Measurements from ENCODE around the gene ARID1B. TPM values are rescaled to one million over a fixed set of nuclear protein-coding genes. Genes with fewer than 3 reads are reported as not detected.

Gene ARID1B
- total RNA-seq, 2 donors from 2014 or later = 66.7 to 67.3 TPM

DNA sequence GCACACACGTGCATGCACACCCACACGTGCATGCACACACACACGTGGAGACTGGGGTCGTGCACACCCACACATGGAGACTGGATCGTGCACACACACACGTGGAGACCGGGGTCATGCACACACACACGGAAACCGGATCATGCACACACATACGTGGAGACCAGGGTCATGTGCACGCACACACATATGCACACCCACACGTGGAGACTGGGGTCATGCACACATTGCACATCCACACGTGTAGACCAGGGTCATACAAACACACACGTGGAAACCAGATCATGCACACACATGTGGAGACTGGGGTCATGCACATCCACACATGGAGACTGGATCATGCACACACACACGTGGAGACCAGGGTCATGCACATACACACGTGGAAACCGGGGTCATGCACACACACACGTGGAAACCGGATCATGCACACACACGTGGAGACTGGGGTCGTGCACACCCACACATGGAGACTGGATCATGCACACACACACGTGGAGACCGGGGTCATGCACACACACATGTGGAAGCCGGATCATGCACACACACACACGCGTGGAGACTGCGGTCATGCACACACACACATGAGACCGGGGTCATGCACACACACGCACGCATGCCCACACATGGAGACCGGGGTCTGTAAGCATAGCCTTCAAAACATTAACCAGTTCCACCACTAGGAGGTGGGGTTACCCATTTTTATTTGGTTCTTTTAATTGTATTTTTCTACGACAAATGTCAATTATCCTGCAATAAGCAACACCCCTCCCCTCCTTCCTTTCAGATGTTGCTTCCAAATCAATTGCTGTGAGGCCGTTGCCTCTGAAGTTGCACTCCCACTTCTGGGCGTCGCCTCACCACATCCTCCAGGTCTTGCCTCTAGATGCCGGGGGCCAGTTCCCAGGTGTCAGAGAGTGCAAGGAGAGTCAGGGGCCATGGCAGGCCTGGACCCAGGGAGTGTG is 450.3 kb downstream of the ARID1B start:
- no peaks in the 10 kb centered on the region for H3K27me3 Mint-ChIP-seq
- H3K9me3 Mint-ChIP-seq = no peaks in the 10 kb centered on the region
- no peaks in the 10 kb centered on the region for H3K36me3 Mint-ChIP-seq (ENCODE audit: low read depth)
- no peak overlapping the region for H3K27ac Mint-ChIP-seq
- no peak overlapping the region for H3K4me3 Mint-ChIP-seq
- H3K4me1 Mint-ChIP-seq = peaks cover 24% of the 10 kb centered on the region
- ATAC-seq (replicated peaks) = no peak

DNA sequence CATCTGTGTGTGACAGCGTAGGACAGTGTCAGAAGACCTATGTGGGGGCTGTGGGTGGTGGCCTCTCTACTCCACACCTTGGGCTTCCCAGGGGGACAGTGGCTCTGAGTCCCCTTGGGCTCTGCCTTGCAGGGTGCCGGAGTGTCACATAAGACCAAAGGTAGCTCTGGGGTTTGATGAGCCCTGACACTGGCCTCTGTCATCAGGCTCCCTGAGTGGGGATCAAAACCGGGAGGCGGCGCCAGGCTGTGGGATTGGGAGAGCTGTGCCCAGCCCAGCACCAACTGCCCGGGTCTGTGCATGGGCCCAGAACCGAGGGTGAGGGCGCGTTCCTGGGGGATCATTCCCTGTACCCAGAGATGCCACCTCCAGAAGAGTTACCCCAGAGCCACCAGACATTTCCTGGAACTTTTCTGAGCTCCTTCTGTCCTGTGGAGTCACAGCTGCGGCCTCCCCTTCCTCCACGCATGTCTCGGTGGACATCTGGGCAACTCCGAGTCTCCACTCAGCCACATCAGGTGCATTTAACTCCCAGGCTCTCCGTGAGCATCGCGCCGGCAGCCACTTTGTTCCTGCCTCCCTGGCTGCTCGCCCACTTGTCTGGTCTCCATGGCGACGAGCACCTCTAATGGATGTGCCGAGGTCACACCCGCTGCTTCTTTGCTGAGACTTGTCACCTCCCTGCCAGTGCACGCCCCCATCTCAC is 451.4 kb downstream of the ARID1B start:
- H3K36me3 Mint-ChIP-seq (ENCODE audit: low read depth) = no peaks in the 10 kb centered on the region
- no peak overlapping the region for H3K4me3 Mint-ChIP-seq
- no peaks in the 10 kb centered on the region for H3K27me3 Mint-ChIP-seq
- no peak for ATAC-seq (replicated peaks)
- H3K4me1 Mint-ChIP-seq = peaks cover 16% of the 10 kb centered on the region
- H3K9me3 Mint-ChIP-seq = no peaks in the 10 kb centered on the region
- no peak overlapping the region for H3K27ac Mint-ChIP-seq

DNA sequence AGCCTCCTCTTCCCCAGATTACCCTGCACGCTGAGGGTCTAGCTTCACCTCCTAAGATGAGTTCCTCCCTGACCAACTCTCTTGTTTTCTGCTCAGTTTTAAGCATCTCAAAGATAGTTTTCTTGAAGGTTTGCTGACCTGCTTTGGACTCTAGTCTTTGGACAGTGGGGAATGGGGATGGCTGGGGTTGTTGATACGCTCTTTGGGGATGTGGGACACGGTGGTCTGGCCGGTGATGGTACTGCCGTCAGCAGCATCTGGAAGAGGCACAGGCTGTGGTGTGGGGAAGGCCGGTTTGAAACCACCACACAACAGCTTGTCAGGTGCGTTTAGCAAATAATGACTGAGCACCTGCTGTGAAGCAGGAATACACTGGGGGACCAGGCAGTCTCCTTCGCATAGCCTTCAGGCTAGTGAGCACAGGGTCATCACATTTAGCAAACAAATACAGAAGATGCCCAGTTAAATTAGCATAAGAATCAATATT is 452.0 kb downstream of the ARID1B start:
- no peak overlapping the region for H3K4me3 Mint-ChIP-seq
- H3K9me3 Mint-ChIP-seq = no peaks in the 10 kb centered on the region
- no peak overlapping the region for H3K27ac Mint-ChIP-seq
- no peaks in the 10 kb centered on the region for H3K36me3 Mint-ChIP-seq (ENCODE audit: low read depth)
- no peaks in the 10 kb centered on the region for H3K27me3 Mint-ChIP-seq
- peaks cover 12% of the 10 kb centered on the region for H3K4me1 Mint-ChIP-seq
- no peak for ATAC-seq (replicated peaks)

DNA sequence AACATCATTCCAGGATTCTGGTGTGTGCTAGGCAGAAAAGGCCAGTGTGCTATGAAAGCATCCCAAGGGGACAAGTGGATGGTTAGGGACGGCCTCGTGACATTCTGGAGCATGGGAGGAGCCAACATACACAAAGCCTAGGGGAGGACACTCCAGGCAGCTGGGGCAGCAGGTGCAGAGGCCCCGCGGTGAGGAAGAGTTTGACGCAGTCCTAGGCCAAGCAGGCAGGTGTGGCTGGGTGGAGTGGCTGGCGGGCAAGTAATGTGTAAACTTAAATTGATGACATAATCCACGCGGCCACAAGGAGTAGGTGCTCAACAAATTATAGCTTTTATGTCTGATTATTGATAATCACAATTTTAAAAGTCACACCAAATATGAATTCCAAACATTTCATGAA is 452.5 kb downstream of the ARID1B start:
- peaks cover 2% of the 10 kb centered on the region for H3K27me3 Mint-ChIP-seq
- H3K36me3 Mint-ChIP-seq (ENCODE audit: low read depth) = no peaks in the 10 kb centered on the region
- no peak overlapping the region for H3K27ac Mint-ChIP-seq
- ATAC-seq (replicated peaks) = no peak
- no peak overlapping the region for H3K4me3 Mint-ChIP-seq
- H3K9me3 Mint-ChIP-seq = no peaks in the 10 kb centered on the region
- peaks cover 15% of the 10 kb centered on the region for H3K4me1 Mint-ChIP-seq

DNA sequence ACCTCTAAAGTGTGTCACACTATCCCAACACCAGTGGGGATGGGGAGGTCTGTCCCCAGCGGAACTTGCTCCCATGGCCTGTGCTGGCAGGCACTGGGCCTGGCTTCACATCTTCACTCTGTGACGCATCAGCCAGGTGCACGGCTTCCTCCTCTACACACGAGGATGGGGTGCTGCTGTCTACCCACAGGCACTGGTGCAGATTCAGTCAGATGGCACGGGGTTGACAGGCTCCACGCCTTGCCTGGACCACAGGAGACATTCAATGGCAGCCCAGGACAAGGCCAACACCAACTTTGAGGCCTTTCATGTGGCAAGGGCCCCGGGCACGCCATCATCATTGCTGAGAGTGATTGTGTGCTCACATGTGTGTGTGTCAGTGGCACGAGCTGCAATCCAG is 453.7 kb downstream of the ARID1B start:
- H3K36me3 Mint-ChIP-seq (ENCODE audit: low read depth) = no peaks in the 10 kb centered on the region
- H3K4me1 Mint-ChIP-seq = peaks cover 21% of the 10 kb centered on the region
- peaks cover 8% of the 10 kb centered on the region for H3K27me3 Mint-ChIP-seq
- ATAC-seq (replicated peaks) = no peak
- H3K9me3 Mint-ChIP-seq = no peaks in the 10 kb centered on the region
- H3K4me3 Mint-ChIP-seq = no peak overlapping the region
- H3K27ac Mint-ChIP-seq = no peak overlapping the region

DNA sequence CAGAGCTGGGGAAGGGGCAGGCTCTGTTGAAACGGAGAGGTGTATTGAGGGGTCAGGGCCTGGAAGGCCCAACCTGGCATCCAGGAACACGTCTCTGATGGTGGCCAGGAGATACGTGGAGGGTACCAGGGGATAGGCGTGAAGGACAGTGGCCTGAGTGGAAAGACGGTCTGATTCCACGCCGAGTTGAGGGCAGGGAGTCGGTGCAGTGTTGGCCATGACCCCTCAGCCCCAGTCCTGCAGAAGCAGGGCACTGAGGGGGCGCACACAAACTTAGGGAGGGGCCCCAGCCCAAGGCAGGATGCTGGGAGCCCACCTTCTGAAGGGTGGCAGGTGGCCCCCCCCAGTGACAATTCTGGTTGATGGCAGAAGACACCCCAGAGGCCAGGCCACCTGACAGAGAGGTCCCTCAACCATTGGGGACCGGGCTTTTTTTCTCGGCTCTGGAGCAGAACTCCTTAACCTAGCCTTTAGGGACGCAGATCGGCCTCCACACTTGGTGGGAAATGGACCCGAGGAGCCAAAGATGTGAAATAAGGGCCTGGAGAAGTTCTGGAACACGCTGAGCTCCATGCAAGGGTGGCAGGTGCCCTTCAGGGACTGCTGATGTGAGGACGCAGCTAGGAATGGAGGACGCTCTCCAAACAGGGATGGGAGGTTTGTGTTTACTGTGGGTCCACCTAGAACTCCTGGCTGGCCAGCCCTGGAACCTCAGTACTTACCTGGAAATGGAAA is 455.1 kb downstream of the ARID1B start:
- no peak for ATAC-seq (replicated peaks)
- no peaks in the 10 kb centered on the region for H3K9me3 Mint-ChIP-seq
- no peak overlapping the region for H3K27ac Mint-ChIP-seq
- peaks cover 24% of the 10 kb centered on the region for H3K4me1 Mint-ChIP-seq
- H3K4me3 Mint-ChIP-seq = no peak overlapping the region
- H3K36me3 Mint-ChIP-seq (ENCODE audit: low read depth) = no peaks in the 10 kb centered on the region
- H3K27me3 Mint-ChIP-seq = peaks cover 13% of the 10 kb centered on the region

DNA sequence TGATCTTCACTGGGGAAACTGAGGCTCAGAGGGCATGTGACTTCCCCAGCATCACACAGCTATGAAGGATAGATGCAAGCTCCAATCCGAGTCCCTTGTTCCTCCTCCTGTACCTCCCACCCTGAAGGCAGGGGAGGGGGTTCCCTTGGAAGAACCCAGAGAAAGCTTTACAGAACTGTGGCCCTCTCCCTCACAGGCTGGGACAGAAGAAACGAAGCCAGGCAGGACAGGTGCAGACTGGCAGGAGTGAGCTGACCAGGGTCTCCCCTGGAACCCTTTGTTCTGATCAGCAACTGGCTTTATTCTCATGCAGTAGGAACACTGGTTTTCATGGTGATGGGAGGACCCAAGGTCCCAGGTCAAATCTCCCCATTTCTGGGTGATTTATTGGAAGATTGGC is 456.0 kb downstream of the ARID1B start:
- Mint-ChIP-seq H3K27me3 (peaks cover 14% of the 10 kb centered on the region), H3K36me3 (ENCODE audit: low read depth) (no peaks in the 10 kb centered on the region), H3K9me3 (no peaks in the 10 kb centered on the region), H3K27ac (no peak overlapping the region), H3K4me1 (peaks cover 18% of the 10 kb centered on the region), H3K4me3 (no peak overlapping the region)
- ATAC-seq (replicated peaks) = no peak

DNA sequence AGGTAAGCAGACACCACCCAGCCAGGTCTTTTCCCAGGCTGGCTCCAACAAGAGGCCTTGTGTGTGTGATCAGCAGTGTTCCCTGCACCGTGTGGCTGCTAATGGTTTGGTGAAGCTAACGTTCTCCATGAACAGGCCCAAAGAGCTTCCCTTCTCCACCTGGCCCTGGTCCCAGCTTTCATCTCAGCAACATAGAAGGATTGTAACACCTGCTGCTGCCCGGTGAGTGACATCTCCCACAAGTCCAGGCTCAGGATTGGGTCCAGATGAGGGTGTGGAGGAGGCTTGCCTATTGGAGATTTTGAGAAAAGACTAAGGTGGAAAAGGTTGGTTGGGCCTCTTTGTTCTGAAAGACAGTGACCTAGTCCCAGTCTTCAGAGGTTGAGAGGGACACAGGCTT is 456.5 kb downstream of the ARID1B start:
- ATAC-seq (replicated peaks) = no peak
- Mint-ChIP-seq H3K4me3 (no peak overlapping the region), H3K4me1 (peaks cover 18% of the 10 kb centered on the region), H3K27ac (no peak overlapping the region), H3K36me3 (ENCODE audit: low read depth) (no peaks in the 10 kb centered on the region), H3K27me3 (peaks cover 14% of the 10 kb centered on the region), H3K9me3 (no peaks in the 10 kb centered on the region)

DNA sequence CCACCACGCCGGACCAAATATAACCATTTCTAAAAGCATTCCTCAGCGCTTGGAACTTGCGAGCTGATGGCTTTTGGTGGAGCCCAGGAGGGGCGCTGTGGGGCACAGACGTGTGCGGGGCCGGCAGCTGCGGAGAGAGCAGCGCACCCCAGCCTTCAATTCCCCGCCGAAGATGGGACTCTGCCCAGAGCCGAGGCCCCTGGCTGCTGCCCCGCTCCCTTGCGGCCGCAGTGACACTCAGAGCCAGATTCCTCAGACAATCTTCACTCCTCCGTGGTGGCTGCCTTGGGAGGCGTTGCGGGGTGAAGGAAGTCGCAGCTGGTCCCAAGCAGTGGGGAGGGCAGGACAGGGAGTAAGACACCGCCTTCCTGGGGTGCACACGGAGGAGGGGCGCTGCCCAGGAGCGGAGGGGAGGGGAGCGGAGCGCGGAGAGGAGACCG is 458.4 kb downstream of the ARID1B start:
- peak; percentile 84 for ATAC-seq (replicated peaks)
- Mint-ChIP-seq H3K4me1 (peaks cover 15% of the 10 kb centered on the region), H3K4me3 (peak overlapping the region; percentile 94), H3K9me3 (no peaks in the 10 kb centered on the region), H3K27me3 (peaks cover 14% of the 10 kb centered on the region), H3K27ac (peak overlapping the region; percentile 87), H3K36me3 (ENCODE audit: low read depth) (no peaks in the 10 kb centered on the region)

DNA sequence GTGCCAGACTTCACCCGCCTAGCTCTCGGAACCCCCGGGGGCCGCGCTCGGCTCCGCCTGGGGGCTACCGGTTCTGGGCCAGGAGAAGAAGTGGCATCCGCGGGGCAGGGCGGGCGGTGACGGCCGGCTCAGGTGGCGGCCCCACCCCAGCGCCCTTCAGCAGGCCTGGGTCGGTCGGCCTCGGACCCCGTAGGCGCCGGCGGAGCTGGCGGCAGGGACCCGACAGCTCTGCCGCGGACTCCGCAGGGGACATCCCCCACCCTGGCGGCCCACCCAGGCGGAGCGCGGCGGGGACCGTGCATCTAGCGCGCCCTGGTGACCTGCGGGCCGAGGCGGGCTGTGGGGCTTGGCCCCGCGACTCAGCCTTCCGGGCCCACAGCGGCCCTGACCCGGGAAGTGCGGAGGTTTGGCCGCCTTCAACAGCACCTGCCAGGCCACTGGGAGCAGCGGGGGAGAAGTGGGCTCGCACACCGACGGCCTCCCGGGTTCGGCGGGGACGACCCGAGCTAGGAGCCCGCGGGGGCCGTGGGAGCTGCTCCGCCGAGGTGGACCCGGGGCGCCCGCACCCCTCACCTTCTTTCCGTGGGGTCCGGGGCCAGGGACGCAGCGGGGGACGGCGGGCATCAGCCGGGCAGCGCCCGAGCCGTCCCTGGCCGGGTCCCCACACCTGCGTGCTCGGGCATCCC is 459.0 kb downstream of the ARID1B start:
- H3K36me3 Mint-ChIP-seq (ENCODE audit: low read depth) = no peaks in the 10 kb centered on the region
- H3K27ac Mint-ChIP-seq = peak overlapping the region; percentile 87
- peaks cover 15% of the 10 kb centered on the region for H3K4me1 Mint-ChIP-seq
- peaks cover 14% of the 10 kb centered on the region for H3K27me3 Mint-ChIP-seq
- H3K9me3 Mint-ChIP-seq = no peaks in the 10 kb centered on the region
- peak overlapping the region; percentile 94 for H3K4me3 Mint-ChIP-seq
- ATAC-seq (replicated peaks) = peak; percentile 50

DNA sequence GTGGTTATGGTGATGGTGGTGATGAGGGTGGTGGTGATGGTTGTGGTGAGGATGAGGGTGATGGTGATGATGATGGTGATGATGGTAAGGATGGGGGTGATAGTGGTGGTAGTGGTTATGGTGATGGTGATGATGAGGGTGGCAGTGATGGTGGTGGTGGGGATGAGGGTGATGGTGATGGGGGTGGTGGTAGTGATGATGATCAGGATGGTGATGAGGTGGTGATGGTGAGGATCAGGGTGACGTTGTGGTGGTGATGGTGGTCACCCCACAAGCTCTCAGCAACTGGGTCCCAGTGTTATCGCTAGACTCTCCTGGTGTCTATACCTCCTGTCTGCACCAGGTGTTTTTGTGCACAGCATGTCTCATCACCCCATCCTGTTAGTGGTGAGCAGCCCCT is 461.2 kb downstream of the ARID1B start:
- Mint-ChIP-seq H3K36me3 (ENCODE audit: low read depth) (no peaks in the 10 kb centered on the region), H3K4me1 (peaks cover 15% of the 10 kb centered on the region), H3K27ac (no peak overlapping the region), H3K9me3 (no peaks in the 10 kb centered on the region), H3K4me3 (no peak overlapping the region), H3K27me3 (peaks cover 14% of the 10 kb centered on the region)
- no peak for ATAC-seq (replicated peaks)

DNA sequence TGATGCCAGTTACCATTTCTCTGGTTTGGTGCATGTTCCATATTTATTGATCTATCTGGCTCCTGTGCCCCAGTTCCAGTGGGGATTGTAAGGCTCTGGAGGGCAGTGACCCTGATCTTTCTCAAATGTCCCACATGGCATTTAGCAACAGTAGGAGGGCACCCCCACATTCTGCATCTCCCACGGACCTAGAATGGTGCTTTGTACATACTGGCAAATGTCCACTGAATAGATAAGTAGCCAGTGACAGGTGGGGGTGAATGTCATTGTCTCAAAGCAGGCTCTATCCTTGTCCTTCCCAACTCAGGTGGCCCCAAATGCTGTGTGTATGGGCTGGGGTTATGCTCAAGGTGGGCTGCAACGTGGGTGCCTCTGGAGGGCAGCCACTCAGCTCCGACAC is 462.0 kb downstream of the ARID1B start:
- Mint-ChIP-seq H3K4me1 (peaks cover 15% of the 10 kb centered on the region), H3K27me3 (peaks cover 14% of the 10 kb centered on the region), H3K36me3 (ENCODE audit: low read depth) (no peaks in the 10 kb centered on the region), H3K27ac (no peak overlapping the region), H3K9me3 (no peaks in the 10 kb centered on the region), H3K4me3 (no peak overlapping the region)
- ATAC-seq (replicated peaks) = no peak

DNA sequence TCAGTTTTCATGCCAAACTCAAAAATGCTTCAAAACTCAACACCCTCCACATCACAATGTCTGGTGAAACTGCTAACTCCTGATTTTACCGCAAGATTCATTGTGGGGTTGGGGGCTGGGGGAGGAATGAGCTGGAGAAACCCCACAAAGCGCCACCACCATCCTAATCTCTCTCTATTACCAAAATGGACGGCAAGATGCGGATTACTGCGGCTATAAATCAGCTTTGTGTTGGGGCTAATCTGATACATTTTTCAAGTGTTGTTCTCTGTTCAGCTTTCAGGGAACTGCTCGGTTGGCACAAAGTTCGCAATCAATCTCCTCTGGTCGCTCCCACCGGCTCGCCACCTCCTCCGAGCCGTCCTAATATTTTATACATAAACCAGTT is 462.5 kb downstream of the ARID1B start:
- Mint-ChIP-seq H3K4me1 (peaks cover 13% of the 10 kb centered on the region), H3K27me3 (peaks cover 12% of the 10 kb centered on the region), H3K27ac (no peak overlapping the region), H3K36me3 (ENCODE audit: low read depth) (no peaks in the 10 kb centered on the region), H3K9me3 (no peaks in the 10 kb centered on the region), H3K4me3 (no peak overlapping the region)
- no peak for ATAC-seq (replicated peaks)

Measured in activated T-helper 17 cell treated with anti-CD3 and anti-CD28 coated beads, Interleukin-2, amount 50 U/mL, for 72 hours (primary cell).